Mesenchymal stem cell (in vitro differentiated cells and primary cell): Measurements from ENCODE around the gene DDX42.

Source experiments
- DNase-seq: peaks from one replicate; pipeline ENCODE4 v3.0.0-alpha.2; 2013
- H2AFZ ChIP-seq: one replicate; pipeline ENCODE4 v1.6.1; 2013; ENCODE audit warnings: low read depth, mild to moderate bottlenecking, control low read depth, inconsistent platforms, low read length, moderate library complexity
- H2AK5ac ChIP-seq: 2 replicates; pipeline ENCODE4 v1.6.1; 2013; ENCODE audit warnings: low read length, moderate library complexity, mild to moderate bottlenecking, inconsistent platforms; ENCODE audit not compliant: severe bottlenecking
- H2BK120ac ChIP-seq: one replicate; pipeline ENCODE4 v1.6.1; 2013; ENCODE audit warnings: low read depth, mild to moderate bottlenecking, inconsistent platforms, low read length, moderate library complexity
- H2BK12ac ChIP-seq, 2 experiments: one replicate each; pipeline ENCODE4 v1.6.1; 2013; ENCODE audit warnings: inconsistent platforms in 2 of 2, low read length in 2 of 2, mild to moderate bottlenecking in 2 of 2, moderate library complexity in 2 of 2, control low read depth in 1 of 2
- H2BK15ac ChIP-seq: one replicate; pipeline ENCODE4 v1.6.1; 2013; ENCODE audit warnings: mild to moderate bottlenecking, low read depth, inconsistent platforms; ENCODE audit not compliant: poor library complexity, severe bottlenecking
- H2BK5ac ChIP-seq: 2 replicates; pipeline ENCODE4 v1.6.1; 2013; ENCODE audit warnings: low read depth, mild to moderate bottlenecking, low read length, control low read depth, inconsistent platforms; ENCODE audit not compliant: poor library complexity, severe bottlenecking
- H3K14ac ChIP-seq, 2 experiments: one replicate each; pipeline ENCODE4 v1.6.1; 2013; ENCODE audit warnings: inconsistent platforms in 2 of 2, low read length in 2 of 2, control low read depth in 1 of 2, mild to moderate bottlenecking in 1 of 2, moderate library complexity in 1 of 2
- H3K18ac ChIP-seq, 2 experiments: one replicate each; pipeline ENCODE4 v1.6.1; 2013; ENCODE audit warnings: inconsistent platforms in 2 of 2, low read length in 2 of 2, control low read depth in 1 of 2, low read depth in 1 of 2, mild to moderate bottlenecking in 1 of 2
- H3K23ac ChIP-seq, 2 experiments: one replicate each; pipeline ENCODE4 v1.6.1; 2013; ENCODE audit warnings: inconsistent platforms in 2 of 2, low read length in 2 of 2, mild to moderate bottlenecking in 2 of 2, moderate library complexity in 2 of 2, control low read depth in 1 of 2
- H3K27ac ChIP-seq: 2 replicates; pipeline ENCODE4 v1.5.1; 2013; ENCODE audit warnings: mild to moderate bottlenecking, moderate library complexity, low read length, control low read depth, inconsistent platforms; ENCODE audit not compliant: poor library complexity, severe bottlenecking
- H3K27me3 ChIP-seq, 2 experiments: 2 replicates each; pipeline versions ENCODE4 v1.6.1 to v1.7.0; 2013; ENCODE audit warnings: low read length in 2 of 2, mild to moderate bottlenecking in 2 of 2, moderate library complexity in 2 of 2, control low read depth in 1 of 2, inconsistent platforms in 1 of 2; ENCODE audit not compliant: control insufficient read depth in 1 of 2, insufficient read depth in 1 of 2
- H3K36me3 ChIP-seq, 2 experiments: 2 replicates each; pipeline versions ENCODE4 v1.6.1 to v1.7.0; 2013; ENCODE audit warnings: low read length in 2 of 2, control low read depth in 1 of 2, inconsistent platforms in 1 of 2, low read depth in 1 of 2, mild to moderate bottlenecking in 1 of 2; ENCODE audit not compliant: insufficient read depth in 2 of 2, control insufficient read depth in 1 of 2
- H3K4ac ChIP-seq, 2 experiments: one replicate each; pipeline ENCODE4 v1.6.1; 2013; ENCODE audit warnings: inconsistent platforms in 2 of 2, low read length in 2 of 2, mild to moderate bottlenecking in 2 of 2, moderate library complexity in 2 of 2, control low read depth in 1 of 2, low read depth in 1 of 2
- H3K4me1 ChIP-seq: 2 replicates; pipeline ENCODE4 v1.6.1; 2013; ENCODE audit warnings: low read depth, low read length, control low read depth; ENCODE audit not compliant: control insufficient read depth, insufficient read depth
- H3K4me2 ChIP-seq: 2 replicates; pipeline ENCODE4 v1.6.1; 2013; ENCODE audit warnings: low read length, mild to moderate bottlenecking, inconsistent platforms; ENCODE audit not compliant: poor library complexity, severe bottlenecking
- H3K4me3 ChIP-seq, 2 experiments: 2 replicates each; pipeline versions ENCODE4 v1.5.1 to v1.7.0; 2013; ENCODE audit warnings: low read length in 2 of 2, mild to moderate bottlenecking in 2 of 2, control low read depth in 1 of 2, low read depth in 1 of 2; ENCODE audit not compliant: insufficient read depth in 1 of 2
- H3K79me1 ChIP-seq: replicated peaks from 2 replicates; pipeline ENCODE4 v1.6.1; 2013; ENCODE audit warnings: mild to moderate bottlenecking, control low read depth, low read length, inconsistent platforms; ENCODE audit not compliant: poor library complexity, severe bottlenecking
- H3K9ac ChIP-seq: 2 replicates; pipeline ENCODE4 v1.7.0; 2013; ENCODE audit warnings: mild to moderate bottlenecking, low read length, moderate library complexity
- H3K9me3 ChIP-seq: 2 replicates; pipeline ENCODE4 v1.7.0; 2013; ENCODE audit warnings: mild to moderate bottlenecking, low read length; ENCODE audit not compliant: control insufficient read depth
- H4K8ac ChIP-seq: one replicate; pipeline ENCODE4 v1.6.1; 2013; ENCODE audit warnings: inconsistent platforms, mild to moderate bottlenecking, low read length, moderate library complexity
- H4K91ac ChIP-seq: one replicate; pipeline ENCODE4 v1.6.1; 2013; ENCODE audit warnings: mild to moderate bottlenecking, low read length, inconsistent platforms
- WGBS: methylation state at CpG from one replicate; pipeline ENCODE4 v1.1.7; 2013; ENCODE audit warnings: mixed read lengths; 5-methylcytosine and 5-hydroxymethylcytosine counted together

DDX42 gene

DNA sequence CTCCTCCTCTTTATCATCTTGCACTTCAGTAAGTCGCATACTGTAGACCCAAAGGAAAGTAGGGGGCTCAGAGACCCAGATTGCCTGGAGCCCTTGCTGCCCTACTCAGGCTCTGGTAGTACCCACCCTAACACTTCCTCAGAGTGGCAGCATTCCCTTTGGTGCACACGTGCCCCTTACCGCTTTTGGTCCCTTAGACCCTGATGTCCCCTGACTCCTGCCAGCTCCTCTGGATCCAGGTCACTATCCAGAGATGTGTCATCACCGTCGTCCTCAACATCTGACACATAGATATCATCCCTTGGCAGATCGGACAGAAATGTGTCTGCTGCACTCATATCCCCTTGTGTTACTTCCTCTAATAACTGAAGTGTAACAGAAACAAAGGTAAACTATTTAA is 47.8 kb downstream of the DDX42 start:
- no peak overlapping the region for H3K14ac ChIP-seq
- peaks cover 23% of the 10 kb centered on the region for H3K79me1 ChIP-seq
- no peaks in the 10 kb centered on the region for H3K27me3 ChIP-seq
- H3K4me2 ChIP-seq = no peak overlapping the region
- H3K18ac ChIP-seq = no peak overlapping the region
- DNase-seq = no peak
- H2BK12ac ChIP-seq = no peak overlapping the region
- no peak overlapping the region for H3K4ac ChIP-seq
- H2AK5ac ChIP-seq = no peak overlapping the region
- H3K27ac ChIP-seq = no peak overlapping the region
- 89% methylated on average over 5 of the region's 6 CpGs for WGBS
- peaks cover 17% of the 10 kb centered on the region for H3K4me1 ChIP-seq
- no peak overlapping the region for H3K4me3 ChIP-seq
- H2BK120ac ChIP-seq = no peak overlapping the region
- no peak overlapping the region for H3K9ac ChIP-seq
- no peak overlapping the region for H2AFZ ChIP-seq
- no peak overlapping the region for H2BK15ac ChIP-seq
- no peaks in the 10 kb centered on the region for H3K9me3 ChIP-seq
- no peak overlapping the region for H4K91ac ChIP-seq
- no peak overlapping the region for H3K23ac ChIP-seq
- H4K8ac ChIP-seq = no peak overlapping the region
- no peak overlapping the region for H2BK5ac ChIP-seq
- H3K36me3 ChIP-seq = peaks cover 65 to 91% of the 10 kb centered on the region in 2 experiments

DNA sequence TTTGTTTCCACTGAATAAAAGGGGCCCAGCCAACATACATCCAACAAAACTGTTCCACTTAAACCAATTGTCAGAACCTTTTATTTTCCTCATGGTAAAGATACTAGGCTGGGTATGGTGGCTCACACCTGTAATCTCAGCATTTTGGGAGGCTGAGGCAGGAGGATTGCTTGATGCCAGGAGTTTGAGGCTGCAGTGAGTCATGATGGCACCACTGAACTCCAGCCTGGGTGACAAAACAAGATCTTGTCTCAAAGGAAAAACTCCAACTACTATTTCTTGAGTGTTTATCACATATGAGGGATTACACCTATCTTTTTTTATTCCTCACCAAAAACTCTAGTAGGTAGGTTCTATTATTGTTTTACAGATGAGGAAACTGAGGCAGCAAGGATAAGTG is 48.6 kb downstream of the DDX42 start:
- Histone ChIP-seq H3K9me3 (no peaks in the 10 kb centered on the region), H3K4me3 (no peak overlapping the region), H3K27ac (no peak overlapping the region), H3K79me1 (peaks cover 20% of the 10 kb centered on the region), H4K8ac (no peak overlapping the region), H3K27me3 (no peaks in the 10 kb centered on the region), H3K36me3 (peaks cover 61 to 84% of the 10 kb centered on the region in 2 experiments), H2BK5ac (no peak overlapping the region), H4K91ac (no peak overlapping the region), H3K18ac (no peak overlapping the region), H3K9ac (no peak overlapping the region), H3K4me2 (no peak overlapping the region), H3K14ac (no peak overlapping the region), H3K23ac (no peak overlapping the region), H2BK12ac (no peak overlapping the region), H2AK5ac (no peak overlapping the region), H2BK120ac (no peak overlapping the region), H2AFZ (no peak overlapping the region), H2BK15ac (no peak overlapping the region), H3K4ac (no peak overlapping the region), H3K4me1 (peaks cover 17% of the 10 kb centered on the region)
- no peak for DNase-seq

DNA sequence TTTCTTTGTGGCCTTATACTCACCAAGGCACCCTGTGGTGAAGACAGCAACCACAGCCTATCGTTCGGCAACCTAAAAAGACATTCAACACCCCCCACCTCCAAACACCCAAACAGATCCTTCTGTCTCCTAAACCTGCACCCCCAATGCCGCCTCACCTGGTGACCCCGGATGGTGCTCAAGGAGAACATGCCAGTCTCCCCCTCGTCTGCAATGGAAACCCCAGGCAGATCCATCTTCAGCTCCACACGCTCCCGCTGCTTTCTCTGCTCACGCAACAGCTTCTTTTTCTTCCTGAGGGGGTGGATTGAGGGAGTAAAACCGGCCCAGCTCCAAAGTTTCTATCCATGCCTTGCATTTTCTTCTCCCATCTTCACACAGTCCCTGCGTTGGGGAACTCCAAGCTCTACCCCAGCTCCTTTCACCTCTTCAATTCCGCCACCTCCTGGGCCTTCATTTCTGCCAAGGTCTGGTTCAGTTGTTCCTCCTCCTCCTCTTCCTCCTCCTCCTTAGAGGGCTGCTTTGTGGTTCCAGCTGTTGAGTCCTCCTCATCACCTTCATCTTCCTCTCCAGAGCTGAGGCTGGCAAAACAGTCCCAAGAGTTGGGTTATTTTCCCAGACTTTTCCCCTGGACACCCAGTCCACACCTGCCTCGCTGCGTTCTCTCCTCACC is 49.8 kb downstream of the DDX42 start:
- Histone ChIP-seq H2BK15ac (no peak overlapping the region), H2BK5ac (no peak overlapping the region), H3K18ac (no peak overlapping the region), H3K27me3 (no peaks in the 10 kb centered on the region), H3K4me1 (peaks cover 13% of the 10 kb centered on the region), H2BK120ac (no peak overlapping the region), H2AFZ (no peak overlapping the region), H4K8ac (no peak overlapping the region), H3K23ac (no peak overlapping the region), H3K9ac (no peak overlapping the region), H3K4me3 (no peak overlapping the region), H2AK5ac (no peak overlapping the region), H3K4me2 (no peak overlapping the region), H4K91ac (no peak overlapping the region), H2BK12ac (no peak overlapping the region), H3K36me3 (peaks cover 52 to 76% of the 10 kb centered on the region in 2 experiments), H3K4ac (no peak overlapping the region), H3K79me1 (peaks cover 20% of the 10 kb centered on the region), H3K14ac (no peak overlapping the region), H3K27ac (no peak overlapping the region), H3K9me3 (no peaks in the 10 kb centered on the region)
- DNase-seq = no peak
- WGBS = 97% methylated on average over 13 of the region's 13 CpGs

DNA sequence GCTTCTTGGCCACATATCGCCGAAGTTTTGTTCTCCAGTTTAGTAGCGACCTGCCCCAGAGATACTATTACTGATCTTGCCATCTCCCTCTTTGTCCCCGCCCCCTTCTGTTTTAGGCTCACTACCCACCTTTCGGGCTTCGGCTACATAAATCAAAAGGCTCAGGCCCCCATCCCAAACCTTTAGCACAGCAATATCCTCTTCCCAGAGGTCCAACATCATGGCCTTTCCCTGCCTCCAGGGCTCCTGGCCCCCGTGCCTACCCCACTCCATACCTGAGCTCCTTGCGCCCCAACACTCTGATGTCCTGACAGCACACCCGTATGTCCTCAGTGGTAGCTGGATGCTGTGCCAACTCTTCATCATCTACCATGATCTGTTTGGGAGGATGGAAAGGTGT is 50.4 kb downstream of the DDX42 start:
- Histone ChIP-seq H3K9ac (no peak overlapping the region), H3K27me3 (no peaks in the 10 kb centered on the region), H2BK5ac (no peak overlapping the region), H3K23ac (no peak overlapping the region), H4K91ac (no peak overlapping the region), H3K79me1 (peaks cover 22% of the 10 kb centered on the region), H2BK12ac (no peak overlapping the region), H3K4me2 (no peak overlapping the region), H3K18ac (no peak overlapping the region), H2BK120ac (no peak overlapping the region), H3K14ac (no peak overlapping the region), H2AFZ (no peak overlapping the region), H3K36me3 (peaks cover 56 to 76% of the 10 kb centered on the region in 2 experiments), H3K27ac (no peak overlapping the region), H3K4me3 (no peak overlapping the region), H3K9me3 (no peaks in the 10 kb centered on the region), H2BK15ac (no peak overlapping the region), H2AK5ac (no peak overlapping the region), H3K4me1 (peaks cover 15% of the 10 kb centered on the region), H3K4ac (no peak overlapping the region), H4K8ac (no peak overlapping the region)
- DNase-seq = no peak
- 98% methylated on average over 8 of the region's 9 CpGs for WGBS
